ENCODE data around the gene DUSP28. TPM values are rescaled to one million over a fixed set of nuclear protein-coding genes. Genes with fewer than 3 reads are reported as not detected.

The DUSP28 gene
- total and polyA plus RNA-seq, 10 of the 15 experiments (the other 5 are each of a cell fraction or from before 2014, with no cell fraction given) = 2.5 to 12.5 (median 6.4) TPM

- ChIA-PET CTCF (no interaction called here), RAD21 (ENCODE audit: unreplicated experiment) (no interaction called here), SMC1A (ENCODE audit: uncharacterized antibody, unreplicated experiment) (no interaction called here), POLR2A (no interaction called here)
- BruUV-seq (replicated peaks) = no TSS peak
- H3K79me2 ChIP-seq (ENCODE audit: control insufficient read depth, insufficient read depth, low read length) = no peaks in the 10 kb centered on the region
- DNase-seq (ENCODE audit: low read depth, low spot score) (no peak), ATAC-seq (no peak), FAIRE-seq (no peak)
- no peak overlapping the region for H3K27ac ChIP-seq (ENCODE audit: control insufficient read depth, insufficient read depth)
- peaks cover 0 to 3% of the 10 kb centered on the region in 2 experiments; a peak in 1 of 4 replicates for H3K36me3 ChIP-seq (ENCODE audit: control insufficient read depth in 2 of 2, insufficient read depth in 2 of 2, low read length in 1 of 2)
- in situ Hi-C loops (cut with MboI) = no loop called here
- no peak overlapping the region for H3K4me3 ChIP-seq
- peaks cover 19% of the 10 kb centered on the region; the same call in 2 of the 3 replicates for H3K9me3 ChIP-seq (replicated peaks; ENCODE audit: control insufficient read depth, insufficient read depth, low read length)
- no peaks in the 10 kb centered on the region for H4K20me1 ChIP-seq (ENCODE audit: control insufficient read depth, insufficient read depth)
- no peak overlapping the region for H2AFZ ChIP-seq (ENCODE audit: control insufficient read depth, low read depth, low read length)
- WGBS (ENCODE audit: insufficient coverage, insufficient replicate concordance, low lambda C conversion rate, missing lambda C conversion rate) = 96% methylated on average over 6 of the region's 6 CpGs
- no peak overlapping the region for H3K9ac ChIP-seq (ENCODE audit: control insufficient read depth, insufficient read depth, low read length)
- no peak overlapping the region for H3K4me2 ChIP-seq (ENCODE audit: control insufficient read depth, insufficient read depth)
- intact Hi-C loops (cut with micrococcal nuclease; ENCODE audit: unreplicated experiment) = no loop called here
- no peaks in the 10 kb centered on the region for H3K4me1 ChIP-seq (ENCODE audit: control insufficient read depth, insufficient read depth, low read length)
- H3K27me3 ChIP-seq (replicated peaks in 1 of 2; ENCODE audit: control insufficient read depth in 2 of 2, insufficient read depth in 2 of 2, low read length in 1 of 2) = no peaks in the 10 kb centered on the region
- TF ChIP-seq MLLT1 (IDR thresholded peaks at IDR 0.05) (no peak), SUPT20H (IDR thresholded peaks at IDR 0.05; ENCODE audit: borderline replicate concordance, control insufficient read depth, low read depth, low read length) (no peak), SREBF1 (IDR thresholded peaks at IDR 0.05; ENCODE audit: low read length) (no peak), IKZF1 (conservative IDR thresholded peaks at IDR 0.05) (no peak), HDAC2 (IDR thresholded peaks at IDR 0.05) (no peak), NKRF (conservative IDR thresholded peaks at IDR 0.05) (no peak), RFX5 (IDR thresholded peaks at IDR 0.05; ENCODE audit: low read depth, low read length) (no peak), ZBTB33 (IDR thresholded peaks at IDR 0.05) (no peak), ZBTB40 (IDR thresholded peaks at IDR 0.05; ENCODE audit: borderline replicate concordance) (no peak), SMARCA5 (IDR thresholded peaks at IDR 0.05) (no peak), KLF5 (IDR thresholded peaks at IDR 0.05; ENCODE audit: partially characterized antibody) (no peak), SP1 (IDR thresholded peaks at IDR 0.05; ENCODE audit: low read depth, low read length) (no peak)
These were observed 34.4 kb upstream of the DUSP28 start for GRCh38 chr2:240525802-240526201.
